ENCODE measurements around the gene PCDHB9.
"Not testable (repeated sequence)": the region's sequence is repeated elsewhere in the genome, so short reads cannot be mapped to it uniquely, and the experiment has no call there.

PCDHB9 gene

DNA sequence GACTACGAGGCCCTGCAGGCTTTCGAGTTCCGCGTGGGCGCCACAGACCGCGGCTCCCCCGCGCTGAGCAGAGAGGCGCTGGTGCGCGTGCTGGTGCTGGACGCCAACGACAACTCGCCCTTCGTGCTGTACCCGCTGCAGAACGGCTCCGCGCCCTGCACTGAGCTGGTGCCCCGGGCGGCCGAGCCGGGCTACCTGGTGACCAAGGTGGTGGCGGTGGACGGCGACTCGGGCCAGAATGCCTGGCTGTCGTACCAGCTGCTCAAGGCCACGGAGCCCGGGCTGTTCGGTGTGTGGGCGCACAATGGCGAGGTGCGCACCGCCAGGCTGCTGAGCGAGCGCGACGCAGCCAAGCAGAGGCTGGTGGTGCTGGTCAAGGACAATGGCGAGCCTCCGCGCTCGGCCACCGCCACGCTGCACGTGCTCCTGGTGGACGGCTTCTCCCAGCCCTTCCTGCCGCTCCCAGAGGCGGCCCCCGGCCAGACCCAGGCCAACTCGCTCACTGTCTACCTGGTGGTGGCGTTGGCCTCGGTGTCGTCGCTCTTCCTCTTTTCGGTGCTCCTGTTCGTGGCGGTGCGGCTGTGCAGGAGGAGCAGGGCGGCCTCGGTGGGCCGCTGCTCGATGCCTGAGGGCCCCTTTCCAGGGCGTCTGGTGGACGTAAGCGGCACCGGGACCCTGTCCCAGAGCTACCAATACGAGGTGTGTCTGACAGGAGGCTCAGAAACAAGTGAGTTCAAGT lies 2.7 kb upstream of the PCDHB9 start:
- DNase-seq (ENCODE audit: extremely low read depth in 1 of 2, low read depth in 1 of 2): not testable (repeated sequence)

DNA sequence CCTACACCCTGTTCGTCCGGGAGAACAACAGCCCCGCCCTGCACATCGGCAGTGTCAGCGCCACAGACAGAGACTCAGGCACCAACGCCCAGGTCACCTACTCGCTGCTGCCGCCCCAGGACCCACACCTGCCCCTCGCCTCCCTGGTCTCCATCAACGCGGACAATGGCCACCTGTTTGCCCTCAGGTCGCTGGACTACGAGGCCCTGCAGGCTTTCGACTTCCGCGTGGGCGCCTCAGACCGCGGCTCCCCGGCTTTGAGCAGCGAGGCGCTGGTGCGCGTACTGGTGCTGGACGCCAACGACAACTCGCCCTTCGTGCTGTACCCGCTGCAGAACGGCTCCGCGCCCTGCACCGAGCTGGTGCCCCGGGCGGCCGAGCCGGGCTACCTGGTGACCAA lies 1.7 kb downstream of the PCDHB9 start:
- not testable (repeated sequence) for DNase-seq (ENCODE audit: extremely low read depth in 1 of 2, low read depth in 1 of 2)

DNA sequence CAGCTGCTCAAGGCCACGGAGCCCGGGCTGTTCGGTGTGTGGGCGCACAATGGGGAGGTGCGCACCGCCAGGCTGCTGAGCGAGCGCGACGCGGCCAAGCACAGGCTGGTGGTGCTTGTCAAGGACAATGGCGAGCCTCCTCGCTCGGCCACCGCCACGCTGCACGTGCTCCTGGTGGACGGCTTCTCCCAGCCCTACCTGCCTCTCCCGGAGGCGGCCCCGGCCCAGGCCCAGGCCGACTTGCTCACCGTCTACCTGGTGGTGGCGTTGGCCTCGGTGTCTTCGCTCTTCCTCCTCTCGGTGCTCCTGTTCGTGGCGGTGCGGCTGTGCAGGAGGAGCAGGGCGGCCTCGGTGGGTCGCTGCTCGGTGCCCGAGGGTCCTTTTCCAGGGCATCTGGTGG lies 2.2 kb downstream of the PCDHB9 start:
- DNase-seq (ENCODE audit: extremely low read depth in 1 of 2, low read depth in 1 of 2): not testable (repeated sequence)

DNA sequence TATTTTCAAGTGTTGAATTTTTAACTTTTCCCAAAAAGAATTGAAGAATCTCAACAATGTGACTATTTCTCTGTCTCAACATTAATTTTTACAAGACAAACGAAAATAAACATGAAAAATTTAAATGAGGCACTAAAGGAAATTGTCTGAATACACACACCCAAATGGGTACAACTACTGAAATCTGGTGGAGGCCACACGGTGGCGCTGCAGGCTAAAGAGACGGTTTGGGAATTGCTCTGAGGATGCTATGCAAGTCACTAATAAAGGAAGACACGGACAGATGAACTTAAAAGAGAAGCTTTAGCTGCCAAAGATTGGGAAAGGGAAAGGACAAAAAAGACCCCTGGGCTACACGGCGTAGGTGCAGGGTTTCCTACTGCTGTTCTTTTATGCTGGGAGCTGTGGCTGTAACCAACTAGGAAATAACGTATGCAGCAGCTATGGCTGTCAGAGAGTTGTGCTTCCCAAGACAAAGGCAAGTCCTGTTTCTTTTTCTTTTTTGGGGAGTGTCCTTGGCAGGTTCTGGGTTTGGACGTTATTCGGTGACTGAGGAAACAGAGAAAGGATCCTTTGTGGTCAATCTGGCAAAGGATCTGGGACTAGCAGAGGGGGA lies 5.3 kb downstream of the PCDHB9 start, which contains the start of gene PCDHB10:
TSS of gene PCDHB10 (plus strand) at position 244 of the 616 bp plus-strand sequence. CDS start at position 444, 200 bp downstream.
- DNase-seq (ENCODE audit: extremely low read depth in 1 of 2, low read depth in 1 of 2): no peak

DNA sequence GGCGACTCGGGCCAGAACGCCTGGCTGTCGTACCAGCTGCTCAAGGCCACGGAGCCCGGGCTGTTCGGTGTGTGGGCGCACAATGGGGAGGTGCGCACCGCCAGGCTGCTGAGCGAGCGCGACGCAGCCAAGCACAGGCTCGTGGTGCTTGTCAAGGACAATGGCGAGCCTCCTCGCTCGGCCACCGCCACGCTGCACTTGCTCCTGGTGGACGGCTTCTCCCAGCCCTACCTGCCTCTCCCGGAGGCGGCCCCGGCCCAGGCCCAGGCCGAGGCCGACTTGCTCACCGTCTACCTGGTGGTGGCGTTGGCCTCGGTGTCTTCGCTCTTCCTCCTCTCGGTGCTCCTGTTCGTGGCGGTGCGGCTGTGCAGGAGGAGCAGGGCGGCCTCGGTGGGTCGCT lies 7.4 kb downstream of the PCDHB9 start:
- DNase-seq (ENCODE audit: extremely low read depth in 1 of 2, low read depth in 1 of 2): not testable (repeated sequence)

DNA sequence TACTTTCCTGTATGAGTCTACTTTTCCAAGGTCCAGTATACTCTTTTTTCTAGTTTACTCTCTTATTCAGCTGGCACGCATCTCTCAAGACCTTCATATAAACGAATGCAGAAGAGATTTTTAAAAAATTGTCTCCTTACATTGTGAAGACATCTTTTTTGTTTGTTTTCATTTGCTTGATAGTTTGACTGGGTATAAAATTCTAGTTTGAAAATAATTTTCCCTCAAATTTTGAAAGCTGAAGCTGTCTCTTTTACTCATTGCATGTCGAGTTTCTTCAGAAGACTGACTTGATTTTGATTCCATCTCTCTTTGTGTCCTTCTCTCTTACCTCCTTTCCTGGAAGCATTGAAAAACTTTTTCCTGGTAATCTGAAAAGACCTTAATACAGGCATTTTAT lies 9.4 kb downstream of the PCDHB9 start:
- no peak for DNase-seq (ENCODE audit: extremely low read depth in 1 of 2, low read depth in 1 of 2)

DNA sequence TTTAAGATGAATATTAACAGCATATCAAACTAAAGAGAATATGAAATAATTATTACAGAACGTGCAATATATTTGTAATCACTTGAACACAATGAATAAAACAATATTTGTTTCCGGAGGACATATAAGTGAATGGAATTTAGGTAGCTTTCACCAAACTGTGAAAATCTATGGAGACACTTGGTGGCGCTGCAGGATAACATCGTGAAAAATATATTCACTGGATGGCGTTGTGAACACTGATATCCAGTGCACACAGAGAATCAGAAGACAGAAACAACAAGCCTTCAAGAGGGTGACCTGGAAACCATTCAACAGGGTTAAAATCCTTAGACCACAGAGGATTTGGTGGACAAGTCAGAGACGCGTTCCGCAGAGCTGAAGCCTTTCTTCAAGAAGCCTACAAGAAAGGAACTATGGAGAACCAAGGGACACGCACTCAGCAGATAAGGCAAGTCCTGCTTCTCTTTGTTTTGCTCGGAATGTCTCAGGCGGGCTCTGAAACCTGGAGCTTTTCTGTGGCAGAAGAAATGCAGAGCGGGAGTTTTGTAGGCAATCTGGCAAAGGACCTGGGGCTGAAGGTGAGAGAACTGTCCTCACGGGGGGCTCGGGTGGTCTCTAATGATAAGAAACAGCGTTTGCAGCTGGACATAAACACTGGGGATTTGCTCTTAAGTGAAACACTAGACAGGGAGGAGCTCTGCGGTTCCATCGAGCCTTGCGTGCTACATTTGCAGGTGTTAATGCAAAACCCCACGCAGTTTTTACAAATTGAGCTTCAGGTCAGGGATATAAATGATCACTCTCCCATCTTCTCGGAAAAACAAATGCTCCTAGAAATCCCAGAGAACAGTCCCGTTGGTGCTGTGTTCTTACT lies 12.6 kb downstream of the PCDHB9 start, which contains the start of gene PCDHB11:
TSS of gene PCDHB11 (plus strand) at position 269 of the 877 bp plus-strand sequence. CDS start at position 417, 148 bp downstream.
- DNase-seq (ENCODE audit: extremely low read depth in 1 of 2, low read depth in 1 of 2): no peak

DNA sequence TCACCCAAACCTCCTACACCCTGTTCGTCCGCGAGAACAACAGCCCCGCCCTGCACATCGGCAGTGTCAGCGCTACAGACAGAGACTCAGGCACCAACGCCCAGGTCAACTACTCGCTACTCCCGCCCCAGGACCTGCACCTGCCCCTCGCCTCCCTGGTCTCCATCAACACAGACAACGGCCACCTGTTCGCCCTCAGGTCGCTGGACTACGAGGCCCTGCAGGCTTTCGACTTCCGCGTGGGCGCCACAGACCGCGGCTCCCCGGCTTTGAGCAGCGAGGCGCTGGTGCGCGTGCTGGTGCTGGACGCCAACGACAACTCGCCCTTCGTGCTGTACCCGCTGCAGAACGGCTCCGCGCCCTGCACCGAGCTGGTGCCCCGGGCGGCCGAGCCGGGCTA lies 14.2 kb downstream of the PCDHB9 start:
- DNase-seq (ENCODE audit: extremely low read depth in 1 of 2, low read depth in 1 of 2): not testable (repeated sequence)

DNA sequence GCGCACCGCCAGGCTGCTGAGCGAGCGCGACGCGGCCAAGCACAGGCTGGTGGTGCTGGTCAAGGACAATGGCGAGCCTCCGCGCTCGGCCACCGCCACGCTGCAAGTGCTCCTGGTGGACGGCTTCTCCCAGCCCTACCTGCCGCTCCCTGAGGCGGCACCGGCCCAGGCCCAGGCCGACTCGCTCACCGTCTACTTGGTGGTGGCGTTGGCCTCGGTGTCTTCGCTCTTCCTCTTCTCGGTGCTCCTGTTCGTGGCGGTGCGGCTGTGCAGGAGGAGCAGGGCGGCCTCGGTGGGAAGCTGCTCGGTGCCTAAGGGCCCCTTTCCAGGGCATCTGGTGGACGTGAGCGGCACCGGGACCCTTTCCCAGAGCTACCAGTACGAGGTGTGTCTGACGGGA lies 14.7 kb downstream of the PCDHB9 start:
- not testable (repeated sequence) for DNase-seq (ENCODE audit: extremely low read depth in 1 of 2, low read depth in 1 of 2)

DNA sequence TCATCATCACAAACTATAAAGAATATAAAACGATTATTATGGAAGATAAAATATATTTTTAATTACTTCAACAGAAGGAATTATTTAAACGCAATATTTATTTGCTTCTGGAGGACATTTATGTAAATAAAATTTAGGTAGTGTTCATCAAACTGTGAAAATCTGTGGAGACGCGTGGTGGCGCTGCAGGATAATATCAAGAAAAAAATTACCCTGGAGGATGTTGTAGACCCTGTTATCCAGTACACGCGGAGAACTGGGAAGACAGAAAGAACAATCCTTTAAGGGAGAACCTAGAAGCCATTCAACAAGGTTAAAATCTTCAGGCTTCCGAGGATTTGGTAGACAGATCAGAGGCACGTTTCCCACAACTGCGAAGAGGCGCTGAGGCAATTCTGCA lies 21.5 kb downstream of the PCDHB9 start, which contains the start of gene PCDHB12:
TSS of gene PCDHB12 (plus strand) at position 242 of the 400 bp plus-strand sequence. CDS start 189 bp downstream, outside the sequence.
- DNase-seq (ENCODE audit: extremely low read depth in 1 of 2, low read depth in 1 of 2): no peak

DNA sequence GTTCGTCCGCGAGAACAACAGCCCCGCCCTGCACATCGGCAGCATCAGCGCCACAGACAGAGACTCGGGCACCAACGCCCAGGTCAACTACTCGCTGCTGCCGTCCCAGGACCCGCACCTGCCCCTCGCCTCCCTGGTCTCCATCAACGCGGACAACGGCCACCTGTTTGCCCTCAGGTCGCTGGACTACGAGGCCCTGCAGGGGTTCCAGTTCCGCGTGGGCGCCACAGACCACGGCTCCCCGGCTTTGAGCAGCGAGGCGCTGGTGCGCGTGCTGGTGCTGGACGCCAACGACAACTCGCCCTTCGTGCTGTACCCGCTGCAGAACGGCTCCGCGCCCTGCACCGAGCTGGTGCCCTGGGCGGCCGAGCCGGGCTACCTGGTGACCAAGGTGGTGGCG lies 23.3 kb downstream of the PCDHB9 start:
- not testable (repeated sequence) for DNase-seq (ENCODE audit: extremely low read depth in 1 of 2, low read depth in 1 of 2)

DNA sequence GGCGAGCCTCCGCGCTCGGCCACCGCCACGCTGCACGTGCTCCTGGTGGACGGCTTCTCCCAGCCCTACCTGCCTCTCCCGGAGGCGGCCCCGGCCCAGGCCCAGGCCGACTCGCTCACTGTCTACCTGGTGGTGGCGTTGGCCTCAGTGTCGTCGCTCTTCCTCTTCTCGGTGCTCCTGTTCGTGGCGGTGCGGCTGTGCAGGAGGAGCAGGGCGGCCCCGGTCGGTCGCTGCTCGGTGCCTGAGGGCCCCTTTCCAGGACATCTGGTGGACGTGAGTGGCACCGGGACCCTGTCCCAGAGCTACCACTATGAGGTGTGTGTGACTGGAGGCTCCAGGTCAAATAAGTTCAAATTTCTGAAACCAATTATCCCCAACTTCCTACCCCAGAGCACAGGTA lies 23.9 kb downstream of the PCDHB9 start:
- DNase-seq (ENCODE audit: extremely low read depth in 1 of 2, low read depth in 1 of 2): not testable (repeated sequence)

DNA sequence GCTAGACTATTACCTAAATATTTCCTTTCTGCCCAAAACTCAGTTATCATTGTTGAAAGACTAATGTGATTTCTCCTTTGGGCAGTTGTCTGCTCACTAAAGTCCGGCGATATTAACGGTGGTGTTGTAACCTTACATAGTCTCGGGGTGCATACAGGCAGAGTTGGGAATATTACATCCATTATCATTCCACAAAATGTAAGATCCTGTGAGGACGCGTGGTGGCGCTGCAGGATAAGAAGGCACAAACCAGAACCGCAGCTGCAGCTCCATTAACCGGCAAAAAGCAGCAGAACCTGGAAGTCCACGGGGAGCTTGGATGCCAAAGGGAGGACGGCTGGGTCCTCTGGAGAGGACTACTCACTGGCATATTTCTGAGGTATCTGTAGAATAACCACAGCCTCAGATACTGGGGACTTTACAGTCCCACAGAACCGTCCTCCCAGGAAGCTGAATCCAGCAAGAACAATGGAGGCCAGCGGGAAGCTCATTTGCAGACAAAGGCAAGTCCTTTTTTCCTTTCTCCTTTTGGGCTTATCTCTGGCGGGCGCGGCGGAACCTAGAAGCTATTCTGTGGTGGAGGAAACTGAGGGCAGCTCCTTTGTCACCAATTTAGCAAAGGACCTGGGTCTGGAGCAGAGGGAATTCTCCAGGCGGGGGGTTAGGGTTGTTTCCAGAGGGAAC lies 26.8 kb downstream of the PCDHB9 start, which contains the start of gene PCDHB13:
TSS of gene PCDHB13 (plus strand) at position 264 of the 684 bp plus-strand sequence. CDS start at position 469, 205 bp downstream.
- not testable (repeated sequence) for DNase-seq (ENCODE audit: extremely low read depth in 1 of 2, low read depth in 1 of 2)

DNA sequence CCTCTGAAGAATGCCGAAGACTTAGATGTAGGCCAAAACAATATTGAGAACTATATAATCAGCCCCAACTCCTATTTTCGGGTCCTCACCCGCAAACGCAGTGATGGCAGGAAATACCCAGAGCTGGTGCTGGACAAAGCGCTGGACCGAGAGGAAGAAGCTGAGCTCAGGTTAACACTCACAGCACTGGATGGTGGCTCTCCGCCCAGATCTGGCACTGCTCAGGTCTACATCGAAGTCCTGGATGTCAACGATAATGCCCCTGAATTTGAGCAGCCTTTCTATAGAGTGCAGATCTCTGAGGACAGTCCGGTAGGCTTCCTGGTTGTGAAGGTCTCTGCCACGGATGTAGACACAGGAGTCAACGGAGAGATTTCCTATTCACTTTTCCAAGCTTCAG lies 27.6 kb downstream of the PCDHB9 start:
- not testable (repeated sequence) for DNase-seq (ENCODE audit: extremely low read depth in 1 of 2, low read depth in 1 of 2)

DNA sequence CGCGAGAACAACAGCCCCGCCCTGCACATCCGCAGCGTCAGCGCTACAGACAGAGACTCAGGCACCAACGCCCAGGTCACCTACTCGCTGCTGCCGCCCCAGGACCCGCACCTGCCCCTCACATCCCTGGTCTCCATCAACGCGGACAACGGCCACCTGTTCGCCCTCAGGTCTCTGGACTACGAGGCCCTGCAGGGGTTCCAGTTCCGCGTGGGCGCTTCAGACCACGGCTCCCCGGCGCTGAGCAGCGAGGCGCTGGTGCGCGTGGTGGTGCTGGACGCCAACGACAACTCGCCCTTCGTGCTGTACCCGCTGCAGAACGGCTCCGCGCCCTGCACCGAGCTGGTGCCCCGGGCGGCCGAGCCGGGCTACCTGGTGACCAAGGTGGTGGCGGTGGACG lies 28.5 kb downstream of the PCDHB9 start:
- DNase-seq (ENCODE audit: extremely low read depth in 1 of 2, low read depth in 1 of 2): not testable (repeated sequence)

DNA sequence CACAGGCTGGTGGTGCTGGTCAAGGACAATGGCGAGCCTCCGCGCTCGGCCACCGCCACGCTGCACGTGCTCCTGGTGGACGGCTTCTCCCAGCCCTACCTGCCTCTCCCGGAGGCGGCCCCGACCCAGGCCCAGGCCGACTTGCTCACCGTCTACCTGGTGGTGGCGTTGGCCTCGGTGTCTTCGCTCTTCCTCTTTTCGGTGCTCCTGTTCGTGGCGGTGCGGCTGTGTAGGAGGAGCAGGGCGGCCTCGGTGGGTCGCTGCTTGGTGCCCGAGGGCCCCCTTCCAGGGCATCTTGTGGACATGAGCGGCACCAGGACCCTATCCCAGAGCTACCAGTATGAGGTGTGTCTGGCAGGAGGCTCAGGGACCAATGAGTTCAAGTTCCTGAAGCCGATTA lies 29.1 kb downstream of the PCDHB9 start:
- DNase-seq (ENCODE audit: extremely low read depth in 1 of 2, low read depth in 1 of 2): not testable (repeated sequence)

DNA sequence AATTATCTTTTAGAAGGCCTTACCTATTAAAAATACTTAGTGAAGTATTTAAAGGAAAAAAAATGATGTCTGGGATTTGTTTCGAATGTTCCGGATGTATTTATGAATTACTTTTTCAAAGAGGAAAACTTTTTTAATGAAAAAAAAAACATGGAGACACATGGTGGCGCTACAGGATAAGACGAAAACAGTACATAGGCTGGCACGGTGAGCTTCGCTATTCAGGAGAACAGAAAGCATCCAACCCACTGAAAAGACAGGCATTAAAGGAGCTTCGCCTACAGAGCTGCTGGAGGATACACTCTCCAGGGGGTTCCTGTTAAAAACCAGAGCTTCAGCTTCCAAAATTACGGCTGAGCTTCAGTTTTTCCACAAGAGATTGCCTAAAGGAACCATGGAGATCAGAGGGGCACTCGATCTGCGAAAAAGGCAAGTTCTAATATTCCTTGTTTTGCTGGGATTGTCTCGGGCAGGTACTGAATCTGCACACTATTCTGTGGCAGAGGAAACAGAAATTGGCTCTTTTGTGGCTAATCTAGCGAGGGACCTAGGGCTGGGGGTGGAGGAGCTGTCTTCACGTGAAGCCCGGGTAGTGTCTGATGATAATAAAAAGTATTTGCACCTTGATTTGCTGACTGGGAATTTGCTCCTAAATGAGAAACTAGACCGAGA lies 36.3 kb downstream of the PCDHB9 start, which contains the start of gene PCDHB14:
TSS of gene PCDHB14 (plus strand) at position 232 of the 672 bp plus-strand sequence. CDS start at position 395, 163 bp downstream.
- no peak for DNase-seq (ENCODE audit: extremely low read depth in 1 of 2, low read depth in 1 of 2)

DNA sequence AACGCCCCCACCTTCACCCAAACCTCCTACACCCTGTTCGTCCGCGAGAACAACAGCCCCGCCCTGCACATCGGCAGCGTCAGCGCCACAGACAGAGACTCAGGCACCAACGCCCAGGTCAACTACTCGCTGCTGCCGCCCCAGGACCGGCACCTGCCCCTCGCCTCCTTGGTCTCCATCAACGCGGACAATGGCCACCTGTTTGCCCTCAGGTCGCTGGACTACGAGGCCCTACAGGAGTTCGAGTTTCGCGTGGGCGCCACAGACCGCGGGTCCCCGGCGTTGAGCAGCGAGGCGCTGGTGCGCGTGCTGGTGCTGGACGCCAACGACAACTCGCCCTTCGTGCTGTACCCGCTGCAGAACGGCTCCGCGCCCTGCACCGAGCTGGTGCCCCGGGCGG lies 37.9 kb downstream of the PCDHB9 start:
- not testable (repeated sequence) for DNase-seq (ENCODE audit: extremely low read depth in 1 of 2, low read depth in 1 of 2)

DNA sequence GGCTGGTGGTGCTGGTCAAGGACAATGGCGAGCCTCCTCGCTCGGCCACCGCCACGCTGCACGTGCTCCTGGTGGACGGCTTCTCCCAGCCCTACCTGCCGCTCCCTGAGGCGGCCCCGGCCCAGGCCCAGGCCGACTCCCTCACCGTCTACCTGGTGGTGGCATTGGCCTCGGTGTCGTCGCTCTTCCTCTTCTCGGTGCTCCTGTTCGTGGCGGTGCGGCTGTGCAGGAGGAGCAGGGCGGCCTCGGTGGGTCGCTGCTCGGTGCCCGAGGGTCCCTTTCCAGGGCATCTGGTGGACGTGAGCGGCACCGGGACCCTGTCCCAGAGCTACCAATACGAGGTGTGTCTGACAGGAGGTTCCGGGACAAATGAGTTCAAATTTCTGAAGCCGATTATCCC lies 38.5 kb downstream of the PCDHB9 start:
- not testable (repeated sequence) for DNase-seq (ENCODE audit: extremely low read depth in 1 of 2, low read depth in 1 of 2)

Measured in activated CD8-positive, alpha-beta memory T cell treated with anti-CD3 and anti-CD28 coated beads for 1 hour (primary cell).